Measurements from ENCODE around the gene NOS2.

DNA sequence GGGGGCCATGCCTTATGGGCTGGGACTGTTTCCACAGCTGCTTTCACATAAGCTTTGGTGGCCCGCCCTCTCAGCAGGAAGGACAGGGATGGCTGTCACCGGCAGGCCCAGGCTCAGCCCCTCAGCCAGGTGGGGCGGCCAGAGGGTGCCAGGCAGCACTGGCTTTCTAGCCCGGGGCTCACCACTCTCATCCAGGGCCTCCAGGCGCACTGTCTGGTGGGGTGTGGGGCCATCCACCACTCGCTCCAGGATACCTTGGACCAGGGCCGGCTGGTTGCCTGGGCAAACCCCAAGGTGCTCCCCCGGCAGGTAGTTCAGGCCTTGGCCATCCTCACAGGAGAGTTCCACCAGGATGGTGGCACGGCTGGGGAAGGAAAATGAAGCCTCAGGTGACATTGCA, 35.0 kb downstream of the NOS2 start:
- TF ChIP-seq, protein P1, sequence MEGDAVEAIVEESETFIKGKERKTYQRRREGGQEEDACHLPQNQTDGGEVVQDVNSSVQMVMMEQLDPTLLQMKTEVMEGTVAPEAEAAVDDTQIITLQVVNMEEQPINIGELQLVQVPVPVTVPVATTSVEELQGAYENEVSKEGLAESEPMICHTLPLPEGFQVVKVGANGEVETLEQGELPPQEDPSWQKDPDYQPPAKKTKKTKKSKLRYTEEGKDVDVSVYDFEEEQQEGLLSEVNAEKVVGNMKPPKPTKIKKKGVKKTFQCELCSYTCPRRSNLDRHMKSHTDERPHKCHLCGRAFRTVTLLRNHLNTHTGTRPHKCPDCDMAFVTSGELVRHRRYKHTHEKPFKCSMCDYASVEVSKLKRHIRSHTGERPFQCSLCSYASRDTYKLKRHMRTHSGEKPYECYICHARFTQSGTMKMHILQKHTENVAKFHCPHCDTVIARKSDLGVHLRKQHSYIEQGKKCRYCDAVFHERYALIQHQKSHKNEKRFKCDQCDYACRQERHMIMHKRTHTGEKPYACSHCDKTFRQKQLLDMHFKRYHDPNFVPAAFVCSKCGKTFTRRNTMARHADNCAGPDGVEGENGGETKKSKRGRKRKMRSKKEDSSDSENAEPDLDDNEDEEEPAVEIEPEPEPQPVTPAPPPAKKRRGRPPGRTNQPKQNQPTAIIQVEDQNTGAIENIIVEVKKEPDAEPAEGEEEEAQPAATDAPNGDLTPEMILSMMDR (IDR thresholded peaks at IDR 0.05): no peak
- no peak for TF ChIP-seq POLR2A (IDR thresholded peaks at IDR 0.05)
